GM12891 (cell line): ENCODE results near the gene LCN10.

ENCODE experiments used
- POLR2A ChIP-seq: IDR thresholded peaks from 2 replicates; pipeline ENCODE4 v1.6.1; 2011; ENCODE audit warnings: low read depth, low read length, control low read depth
- TAF1 ChIP-seq: IDR thresholded peaks from 2 replicates; pipeline ENCODE4 v1.6.1; 2011; ENCODE audit warnings: low read depth, low read length, control low read depth

DNA sequence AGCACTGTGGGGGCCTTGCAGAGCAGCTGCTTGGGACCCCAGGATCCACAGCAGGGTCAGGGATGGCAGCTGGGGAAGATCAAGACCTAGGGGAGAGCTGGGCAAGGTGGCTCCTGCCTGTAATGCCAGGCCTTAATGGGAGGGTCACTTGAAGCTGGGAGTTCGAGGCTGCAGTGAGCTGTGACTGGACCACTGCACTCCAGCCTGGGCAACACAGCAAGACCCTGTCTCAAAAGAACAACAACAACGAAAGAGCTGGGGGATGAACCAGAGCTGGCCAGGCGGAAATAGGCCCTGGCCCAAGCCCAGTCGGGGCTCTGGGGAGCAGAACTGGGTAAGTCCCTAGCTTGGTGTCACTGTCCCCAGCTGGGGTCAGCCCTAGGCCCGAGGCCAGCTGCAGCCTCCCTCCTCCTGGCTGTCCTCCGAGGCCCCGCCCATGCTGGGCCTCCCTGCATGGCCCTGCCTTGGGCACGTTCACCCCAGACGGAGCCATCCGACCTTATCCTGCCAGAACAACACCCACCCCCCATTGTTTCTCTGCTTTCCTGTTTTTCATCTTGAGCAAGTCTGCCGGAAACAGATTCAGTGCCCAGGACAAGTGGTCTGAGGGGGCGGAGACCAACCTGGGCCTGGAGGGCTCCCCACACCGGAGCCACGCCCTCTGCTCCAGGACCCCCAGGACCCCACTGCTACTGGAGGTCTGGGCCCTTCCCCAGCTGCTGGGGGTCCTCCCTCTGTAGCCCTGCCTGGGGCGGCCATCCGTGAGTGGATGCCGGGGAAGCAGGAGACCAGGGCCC lies 28.4 kb downstream of the LCN10 start:
- TF ChIP-seq POLR2A (no peak), TAF1 (no peak)
